NK-92 (cell line): ENCODE data around the gene SOBP.

Experiments used
- DNase-seq: peaks from one replicate; lab custom pipeline; 2025; ENCODE audit not compliant: unreplicated experiment; lab: John Stamatoyannopoulos, UW

SOBP gene

GRCh38 chr6:107582086-107582485 lies 92.2 kb downstream of the SOBP start:
- no peak for DNase-seq

GRCh38 chr6:107584726-107585125 lies 94.8 kb downstream of the SOBP start:
- DNase-seq, result no peak

GRCh38 chr6:107585815-107586435 lies 96.0 kb downstream of the SOBP start:
- DNase-seq, result no peak

- no peak for DNase-seq
These were observed 97.5 kb downstream of the SOBP start for GRCh38 chr6:107587451-107587850.

- DNase-seq, result no peak
These were observed 99.3 kb downstream of the SOBP start for GRCh38 chr6:107589199-107589598.

- DNase-seq, result no peak
These were observed 100.0 kb downstream of the SOBP start for GRCh38 chr6:107589934-107590333.

GRCh38 chr6:107590378-107590777 lies 100.5 kb downstream of the SOBP start:
- DNase-seq, result no peak

- no peak for DNase-seq
These were observed 101.4 kb downstream of the SOBP start for GRCh38 chr6:107591346-107591745.

- no peak for DNase-seq
These were observed 102.9 kb downstream of the SOBP start for GRCh38 chr6:107592806-107593205.

GRCh38 chr6:107594736-107595135 lies 104.8 kb downstream of the SOBP start:
- DNase-seq, result no peak

- DNase-seq, result no peak
These were observed 108.2 kb downstream of the SOBP start for GRCh38 chr6:107598091-107598490.

GRCh38 chr6:107599043-107599442 lies 109.1 kb downstream of the SOBP start:
- no peak for DNase-seq

- no peak for DNase-seq
These were observed 110.2 kb downstream of the SOBP start for GRCh38 chr6:107600121-107600520.

- no peak for DNase-seq
These were observed 111.0 kb downstream of the SOBP start for GRCh38 chr6:107600936-107601335.

- no peak for DNase-seq
These were observed 111.5 kb downstream of the SOBP start for GRCh38 chr6:107601406-107601805.

GRCh38 chr6:107602321-107603005 lies 112.5 kb downstream of the SOBP start:
- DNase-seq, result no peak

- no peak for DNase-seq
These were observed 113.1 kb downstream of the SOBP start for GRCh38 chr6:107603006-107603370.

GRCh38 chr6:107604549-107604948 lies 114.6 kb downstream of the SOBP start:
- no peak for DNase-seq

GRCh38 chr6:107606407-107606806 lies 116.5 kb downstream of the SOBP start:
- no peak for DNase-seq

- no peak for DNase-seq
These were observed 117.2 kb downstream of the SOBP start for GRCh38 chr6:107607116-107607515.

- DNase-seq, result no peak
These were observed 121.3 kb downstream of the SOBP start for GRCh38 chr6:107611094-107611810.

GRCh38 chr6:107612762-107613415 lies 123.0 kb downstream of the SOBP start:
- DNase-seq, result no peak
